Keratinocyte (primary cell): Measurements from ENCODE around the gene SLC6A5.

Experiments
- CTCF ChIP-seq, 3 experiments: IDR thresholded peaks in 1 of 3; conservative IDR thresholded peaks in 1 of 3; optimal IDR thresholded peaks in 1 of 3; 2 replicates in 2 of 3; 3 replicates in 1 of 3; pipeline versions ENCODE3 to v1.5.1; 2011; ENCODE audit warnings: low read length in 3 of 3, mild to moderate bottlenecking in 3 of 3, moderate library complexity in 2 of 3, control low read depth in 1 of 3, inconsistent platforms in 1 of 3; ENCODE audit not compliant: insufficient read depth in 2 of 3; ENCODE audit errors: extremely low read depth in 1 of 3
- EZH2 ChIP-seq: IDR thresholded peaks from one replicate; pipeline ENCODE4 v1.6.1; 2012; ENCODE audit warnings: inconsistent platforms, mild to moderate bottlenecking, low read length, moderate library complexity

GRCh38 chr11:20626279-20626678 lies 26.9 kb downstream of the SLC6A5 start:
- no peak for TF ChIP-seq CTCF (optimal IDR thresholded peaks at IDR 0.05 in 1 of 3, IDR thresholded peaks at IDR 0.05 in 1 of 3, conservative IDR thresholded peaks at IDR 0.05 in 1 of 3; ENCODE audit: extremely low read depth in 1 of 3, insufficient read depth in 2 of 3, low read length in 3 of 3)
- TF ChIP-seq EZH2: no peak
